Coronary artery (tissue), 2 donors: ENCODE data around the gene MGAT4A.

Source experiments
- DNase-seq: peaks from one replicate; pipeline ENCODE4 v3.0.0-alpha.2; 2017; ENCODE audit warnings: low spot score
- H3K27ac ChIP-seq, 2 donors: fragments of 200-600 bp; sonication (generic); one replicate each; pipeline ENCODE4 v1.5.1; 2016 to 2019
- H3K4me3 ChIP-seq: fragments of 200-600 bp; sonication (generic); 2 replicates; pipeline ENCODE4 v1.5.1; 2016; ENCODE audit warnings: mild to moderate bottlenecking, moderate library complexity
- CTCF ChIP-seq: fragments of 200-600 bp; sonication (generic); IDR thresholded peaks from one replicate; pipeline ENCODE4 v1.5.1; 2019; ENCODE audit warnings: antibody characterized with exemption

The MGAT4A gene

GRCh38 chr2:98731041-98731893 lies at the start of gene MGAT4A:
Gene MGAT4A, minus strand, starts transcription at chr2:98731132. Its CDS starts 4,800 bp downstream, at chr2:98726332.
- TF ChIP-seq CTCF = no peak
- peak within 1 kb of the TSS; percentile 92 for H3K4me3 ChIP-seq
- peak; percentile 87 for DNase-seq
- peak within 1 kb of the TSS; percentile 85 to 93 for H3K27ac ChIP-seq

GRCh38 chr2:98778741-98779483 lies 48.0 kb upstream of the MGAT4A start:
- Histone ChIP-seq H3K4me3 (no peak overlapping the region), H3K27ac (no peak overlapping the region)
- no peak for TF ChIP-seq CTCF
- DNase-seq = no peak

DNA sequence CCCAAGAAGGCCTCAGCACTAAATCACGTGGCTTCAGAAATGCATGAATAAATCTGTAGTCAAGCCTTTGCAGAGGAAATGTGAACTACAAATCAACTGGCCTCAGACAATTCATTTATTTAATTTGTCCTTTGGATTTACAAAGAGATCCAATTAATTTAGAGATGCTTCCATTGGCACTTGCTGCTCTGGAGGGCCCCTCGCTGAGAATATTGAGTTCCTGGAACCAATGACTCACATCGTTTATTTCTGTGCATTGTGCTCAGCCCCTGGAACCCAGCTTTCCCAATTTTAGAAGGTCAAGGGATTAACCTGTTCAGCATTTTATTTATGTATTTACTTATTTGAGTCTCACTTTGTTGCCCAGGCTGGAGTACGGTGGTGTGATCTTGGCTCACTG lies 47.2 kb upstream of the MGAT4A start:
- TF ChIP-seq CTCF = no peak
- no peak overlapping the region for H3K27ac ChIP-seq
- no peak for DNase-seq

GRCh38 chr2:98777710-98778109 lies 46.8 kb upstream of the MGAT4A start:
- no peak overlapping the region for H3K27ac ChIP-seq
- H3K4me3 ChIP-seq = no peak overlapping the region
- TF ChIP-seq CTCF = no peak
- no peak for DNase-seq

More for the DNA sequence above, 47.2 kb upstream of the MGAT4A start:
- no peak overlapping the region for H3K4me3 ChIP-seq

GRCh38 chr2:98777076-98777475 lies 46.1 kb upstream of the MGAT4A start:
- TF ChIP-seq CTCF = no peak

GRCh38 chr2:98776136-98776535 lies 45.2 kb upstream of the MGAT4A start:
- no peak for TF ChIP-seq CTCF
- no peak overlapping the region for H3K27ac ChIP-seq
- no peak overlapping the region for H3K4me3 ChIP-seq
- no peak for DNase-seq

More at GRCh38 chr2:98777076-98777475, 46.1 kb upstream of the MGAT4A start:
- H3K27ac ChIP-seq = no peak overlapping the region
- H3K4me3 ChIP-seq = no peak overlapping the region
- DNase-seq = no peak
